HepG2 (cell line): ENCODE data around the gene TMBIM1. TPM values are rescaled to one million over a fixed set of nuclear protein-coding genes. Genes with fewer than 3 reads are reported as not detected.

Experiments
- ADNP ChIP-seq: sonication (generic); formaldehyde crosslinking; IDR thresholded peaks from 2 replicates; pipeline ENCODE4 v1.4.0; 2020; ENCODE audit warnings: missing genetic modification reagents
- CBX5 ChIP-seq: sonication (generic); formaldehyde crosslinking; IDR thresholded peaks from 2 replicates; pipeline ENCODE4 v1.4.0; 2020; ENCODE audit warnings: missing genetic modification reagents, borderline replicate concordance
- DNMT1 ChIP-seq: sonication (generic); formaldehyde crosslinking; IDR thresholded peaks from 2 replicates; pipeline ENCODE4 v1.5.1; 2020; ENCODE audit warnings: mild to moderate bottlenecking, missing genetic modification reagents
- EED ChIP-seq: sonication (generic); formaldehyde crosslinking; IDR thresholded peaks from 2 replicates; pipeline ENCODE4 v1.5.0; 2020; ENCODE audit warnings: mild to moderate bottlenecking, missing genetic modification reagents
- EHMT2 ChIP-seq: fragments of 200-600 bp; sonication (generic); IDR thresholded peaks from 2 replicates; pipeline ENCODE4 v1.7.0; 2017; ENCODE audit warnings: antibody characterized with exemption, low read depth, low read length, borderline replicate concordance
- HMG20B ChIP-seq: conservative IDR thresholded peaks from 2 replicates; pipeline ENCODE4 v1.6.1; 2016; ENCODE audit warnings: missing genetic modification reagents, missing compliant biosample characterization
- PBX3 ChIP-seq: sonication (generic); formaldehyde crosslinking; IDR thresholded peaks from 2 replicates; pipeline ENCODE4 v1.8.1; 2023; ENCODE audit warnings: missing genetic modification reagents, inconsistent platforms, borderline replicate concordance
- POLR2A ChIP-seq, 2 experiments: IDR thresholded peaks; 2 replicates each; pipeline ENCODE4 v1.6.1; 2011; ENCODE audit warnings: low read depth in 2 of 2, low read length in 2 of 2, mild to moderate bottlenecking in 1 of 2, moderate library complexity in 1 of 2; ENCODE audit not compliant: insufficient read depth in 1 of 2
- ZHX1 ChIP-seq: sonication (generic); formaldehyde crosslinking; IDR thresholded peaks from 2 replicates; pipeline ENCODE4 v1.8.1; 2022; ENCODE audit warnings: low read depth, mild to moderate bottlenecking, missing genetic modification reagents
- ZNF224 ChIP-seq: sonication (generic); formaldehyde crosslinking; IDR thresholded peaks from 2 replicates; pipeline ENCODE4 v1.5.0; 2020; ENCODE audit warnings: mild to moderate bottlenecking, missing genetic modification reagents
- ZNF232 ChIP-seq: sonication (generic); formaldehyde crosslinking; IDR thresholded peaks from 2 replicates; pipeline ENCODE4 v1.4.0; 2020; ENCODE audit warnings: missing genetic modification reagents, borderline replicate concordance
- ZNF382 ChIP-seq: sonication (generic); formaldehyde crosslinking; IDR thresholded peaks from 2 replicates; pipeline ENCODE4 v1.5.0; 2020; ENCODE audit warnings: missing genetic modification reagents, mild to moderate bottlenecking, borderline replicate concordance
- ZNF512B ChIP-seq: sonication (generic); formaldehyde crosslinking; IDR thresholded peaks from 2 replicates; pipeline ENCODE4 v1.5.1; 2020; ENCODE audit warnings: missing genetic modification reagents, mild to moderate bottlenecking, borderline replicate concordance
- ZNF546 ChIP-seq: sonication (generic); formaldehyde crosslinking; conservative IDR thresholded peaks from 2 replicates; pipeline ENCODE4 v1.8.1; 2023; ENCODE audit warnings: mild to moderate bottlenecking, missing genetic modification reagents
- ZSCAN25 ChIP-seq: sonication (generic); formaldehyde crosslinking; IDR thresholded peaks from 2 replicates; pipeline ENCODE4 v1.8.0; 2022; ENCODE audit warnings: mild to moderate bottlenecking, missing genetic modification reagents
- polyA plus RNA-seq, 8 experiments: library from polyadenylated mRNA; depleted of rRNA in 3 of 8; stranded (reverse) in 7 of 8; unstranded in 1 of 8; fragments of >200 nt; fragmentation: Illumina TruSeq in 4 of 8; extraction: Trizol in 4 of 8; gene quantifications; 2 replicates each; pipeline versions ENCODE4 v1.2.1 to v1.2.3, GENCODE V29; 2011 to 2016; ENCODE audit warnings: low read depth in 4 of 8, missing spikeins in 1 of 8, mixed read lengths in 1 of 8; ENCODE audit not compliant: insufficient read depth in 1 of 8
- total RNA-seq, 5 experiments: library from RNA; depleted of rRNA; stranded (reverse); fragments of >200 nt; fragmentation: Illumina TruSeq; extraction: Trizol; gene quantifications; 2 replicates each; pipeline ENCODE4 v1.2.3, GENCODE V29; 2016; ENCODE audit warnings: low read depth in 1 of 5
- TF ChIP-seq, protein P1 (sequence below): sonication (generic); formaldehyde crosslinking; IDR thresholded peaks from 2 replicates; pipeline ENCODE4 v1.5.0; 2020; ENCODE audit warnings: mild to moderate bottlenecking, missing genetic modification reagents, moderate library complexity
- TF ChIP-seq, protein P2 (sequence below): sonication (generic); formaldehyde crosslinking; IDR thresholded peaks from 2 replicates; pipeline ENCODE4 v1.5.0; 2020; ENCODE audit warnings: missing genetic modification reagents

Gene TMBIM1
- total and polyA plus RNA-seq, 2 of the 13 experiments (the other 11 are each of a cell fraction or from before 2014, with no cell fraction given) = 127 to 139 TPM

- no peak for TF ChIP-seq ZNF512B
- no peak for TF ChIP-seq ZHX1 (CRISPR knock-in tag)
- no peak; the same call in 1 of the 2 replicates for TF ChIP-seq EED (CRISPR knock-in tag)
- peak; percentile 56; the same call in 1 of the 2 replicates for TF ChIP-seq ZSCAN25 (CRISPR knock-in tag)
- peak; percentile 77 to 88 for TF ChIP-seq POLR2A (IDR thresholded peaks at IDR 0.05; ENCODE audit: insufficient read depth in 1 of 2, low read depth in 2 of 2, low read length in 2 of 2)
- TF ChIP-seq CBX5 = peak; percentile 39; the same call in 1 of the 2 replicates
- TF ChIP-seq DNMT1 (CRISPR knock-in tag) = peak; percentile 39; the same call in 1 of the 2 replicates
- TF ChIP-seq ZNF224 = no peak
- no peak for TF ChIP-seq EHMT2
- TF ChIP-seq ZNF232 (CRISPR knock-in tag) = peak; percentile 44; the same call in 1 of the 2 replicates
- peak; percentile 74; the same call in 1 of the 2 replicates for TF ChIP-seq ADNP
- no peak for TF ChIP-seq ZNF546
- TF ChIP-seq PBX3 (CRISPR knock-in tag) = no peak
- peak; percentile 45; the same call in 1 of the 2 replicates for TF ChIP-seq HMG20B (CRISPR knock-in tag)
- TF ChIP-seq, protein P1, sequence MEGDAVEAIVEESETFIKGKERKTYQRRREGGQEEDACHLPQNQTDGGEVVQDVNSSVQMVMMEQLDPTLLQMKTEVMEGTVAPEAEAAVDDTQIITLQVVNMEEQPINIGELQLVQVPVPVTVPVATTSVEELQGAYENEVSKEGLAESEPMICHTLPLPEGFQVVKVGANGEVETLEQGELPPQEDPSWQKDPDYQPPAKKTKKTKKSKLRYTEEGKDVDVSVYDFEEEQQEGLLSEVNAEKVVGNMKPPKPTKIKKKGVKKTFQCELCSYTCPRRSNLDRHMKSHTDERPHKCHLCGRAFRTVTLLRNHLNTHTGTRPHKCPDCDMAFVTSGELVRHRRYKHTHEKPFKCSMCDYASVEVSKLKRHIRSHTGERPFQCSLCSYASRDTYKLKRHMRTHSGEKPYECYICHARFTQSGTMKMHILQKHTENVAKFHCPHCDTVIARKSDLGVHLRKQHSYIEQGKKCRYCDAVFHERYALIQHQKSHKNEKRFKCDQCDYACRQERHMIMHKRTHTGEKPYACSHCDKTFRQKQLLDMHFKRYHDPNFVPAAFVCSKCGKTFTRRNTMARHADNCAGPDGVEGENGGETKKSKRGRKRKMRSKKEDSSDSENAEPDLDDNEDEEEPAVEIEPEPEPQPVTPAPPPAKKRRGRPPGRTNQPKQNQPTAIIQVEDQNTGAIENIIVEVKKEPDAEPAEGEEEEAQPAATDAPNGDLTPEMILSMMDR (CRISPR knock-in tag) = peak; percentile 72
- TF ChIP-seq ZNF382 (CRISPR knock-in tag) = no peak
- TF ChIP-seq, protein P2, sequence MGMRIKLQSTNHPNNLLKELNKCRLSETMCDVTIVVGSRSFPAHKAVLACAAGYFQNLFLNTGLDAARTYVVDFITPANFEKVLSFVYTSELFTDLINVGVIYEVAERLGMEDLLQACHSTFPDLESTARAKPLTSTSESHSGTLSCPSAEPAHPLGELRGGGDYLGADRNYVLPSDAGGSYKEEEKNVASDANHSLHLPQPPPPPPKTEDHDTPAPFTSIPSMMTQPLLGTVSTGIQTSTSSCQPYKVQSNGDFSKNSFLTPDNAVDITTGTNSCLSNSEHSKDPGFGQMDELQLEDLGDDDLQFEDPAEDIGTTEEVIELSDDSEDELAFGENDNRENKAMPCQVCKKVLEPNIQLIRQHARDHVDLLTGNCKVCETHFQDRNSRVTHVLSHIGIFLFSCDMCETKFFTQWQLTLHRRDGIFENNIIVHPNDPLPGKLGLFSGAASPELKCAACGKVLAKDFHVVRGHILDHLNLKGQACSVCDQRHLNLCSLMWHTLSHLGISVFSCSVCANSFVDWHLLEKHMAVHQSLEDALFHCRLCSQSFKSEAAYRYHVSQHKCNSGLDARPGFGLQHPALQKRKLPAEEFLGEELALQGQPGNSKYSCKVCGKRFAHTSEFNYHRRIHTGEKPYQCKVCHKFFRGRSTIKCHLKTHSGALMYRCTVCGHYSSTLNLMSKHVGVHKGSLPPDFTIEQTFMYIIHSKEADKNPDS (CRISPR knock-in tag) = peak; percentile 28; the same call in 1 of the 2 replicates
These were observed at the start of gene TMBIM1 (continued) for GRCh38 chr2:218292048-218293014.
